Peyer's patch (tissue), 4 donors: Measurements from ENCODE around the gene MEX3B. TPM values are rescaled to one million over a fixed set of nuclear protein-coding genes. Genes with fewer than 3 reads are reported as not detected.

Experiments used
- DNase-seq, 3 donors: peaks; one replicate each; pipeline ENCODE4 v3.0.0-alpha.2; 2017 to 2019
- H3K27ac ChIP-seq, 4 donors: fragments of 200-600 bp; sonication (generic); one replicate each; pipeline ENCODE4 v1.5.1; 2016 to 2019
- H3K27me3 ChIP-seq, 2 donors: fragments of 200-600 bp; sonication (generic); one replicate each; pipeline ENCODE4 v1.5.1; 2019
- H3K36me3 ChIP-seq, 3 donors: fragments of 200-600 bp; sonication (generic); one replicate each; pipeline ENCODE4 v1.5.1; 2016 to 2019
- H3K4me1 ChIP-seq, 4 donors: fragments of 200-600 bp; sonication (generic); one replicate each; pipeline ENCODE4 v1.5.1; 2016 to 2019
- H3K4me3 ChIP-seq, 4 donors: fragments of 200-600 bp; sonication (generic); 1 replicate in 3 of 4; 2 replicates in 1 of 4; pipeline ENCODE4 v1.5.1; 2016 to 2019; ENCODE audit warnings: mild to moderate bottlenecking in 1 of 4
- H3K9me3 ChIP-seq, 4 donors: fragments of 200-600 bp; sonication (generic); one replicate each; pipeline ENCODE4 v1.5.1; 2016 to 2019; ENCODE audit warnings: mild to moderate bottlenecking in 1 of 4
- POLR2A ChIP-seq, 2 donors: fragments of 450-650 bp; IDR thresholded peaks; one replicate each; pipeline ENCODE4 v1.5.1; 2017; ENCODE audit warnings: antibody characterized with exemption in 2 of 2, mild to moderate bottlenecking in 2 of 2, moderate library complexity in 2 of 2
- total RNA-seq, 4 donors: library from RNA; depleted of rRNA; stranded (reverse); fragments of >200 nt; gene quantifications; one replicate each; pipeline ENCODE4 v1.1.0, GENCODE V29; 2016
- TF ChIP-seq, protein P1 (sequence below), 6 experiments: fragments of 450-650 bp in 4 of 6; fragments of 200-600 bp in 2 of 6; sonication (generic) in 1 of 6; IDR thresholded peaks; one replicate each; pipeline ENCODE4 v1.5.1; 2017 to 2019; ENCODE audit warnings: antibody characterized with exemption in 6 of 6, mild to moderate bottlenecking in 3 of 6, moderate library complexity in 1 of 6

The MEX3B gene
- total RNA-seq, 4 donors from 2014 or later = 0.40 to 1.7 (median 1.1) TPM; not detected in 1

GRCh38 chr15:82058026-82058425, 12.2 kb upstream of the MEX3B start:
- TF ChIP-seq, protein P1, sequence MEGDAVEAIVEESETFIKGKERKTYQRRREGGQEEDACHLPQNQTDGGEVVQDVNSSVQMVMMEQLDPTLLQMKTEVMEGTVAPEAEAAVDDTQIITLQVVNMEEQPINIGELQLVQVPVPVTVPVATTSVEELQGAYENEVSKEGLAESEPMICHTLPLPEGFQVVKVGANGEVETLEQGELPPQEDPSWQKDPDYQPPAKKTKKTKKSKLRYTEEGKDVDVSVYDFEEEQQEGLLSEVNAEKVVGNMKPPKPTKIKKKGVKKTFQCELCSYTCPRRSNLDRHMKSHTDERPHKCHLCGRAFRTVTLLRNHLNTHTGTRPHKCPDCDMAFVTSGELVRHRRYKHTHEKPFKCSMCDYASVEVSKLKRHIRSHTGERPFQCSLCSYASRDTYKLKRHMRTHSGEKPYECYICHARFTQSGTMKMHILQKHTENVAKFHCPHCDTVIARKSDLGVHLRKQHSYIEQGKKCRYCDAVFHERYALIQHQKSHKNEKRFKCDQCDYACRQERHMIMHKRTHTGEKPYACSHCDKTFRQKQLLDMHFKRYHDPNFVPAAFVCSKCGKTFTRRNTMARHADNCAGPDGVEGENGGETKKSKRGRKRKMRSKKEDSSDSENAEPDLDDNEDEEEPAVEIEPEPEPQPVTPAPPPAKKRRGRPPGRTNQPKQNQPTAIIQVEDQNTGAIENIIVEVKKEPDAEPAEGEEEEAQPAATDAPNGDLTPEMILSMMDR (IDR thresholded peaks at IDR 0.05) = no peak
- TF ChIP-seq POLR2A (IDR thresholded peaks at IDR 0.05) = no peak
- Histone ChIP-seq H3K27me3 (peaks cover 0 to 4% of the 10 kb centered on the region in 2 donors), H3K4me3 (no peak overlapping the region)

GRCh38 chr15:82056958-82057823, 11.4 kb upstream of the MEX3B start:
- Histone ChIP-seq H3K9me3 (no peaks in the 10 kb centered on the region), H3K36me3 (no peaks in the 10 kb centered on the region), H3K27me3 (peaks cover 0 to 4% of the 10 kb centered on the region in 2 donors), H3K4me1 (no peaks in the 10 kb centered on the region), H3K27ac (no peak overlapping the region), H3K4me3 (no peak overlapping the region)
- TF ChIP-seq, protein P1 (IDR thresholded peaks at IDR 0.05) = no peak
- TF ChIP-seq POLR2A (IDR thresholded peaks at IDR 0.05) = no peak
- no peak for DNase-seq

More at GRCh38 chr15:82058026-82058425, 12.2 kb upstream of the MEX3B start:
- H3K27ac ChIP-seq = no peak overlapping the region
- no peaks in the 10 kb centered on the region for H3K4me1 ChIP-seq
- no peak for DNase-seq
- no peaks in the 10 kb centered on the region for H3K9me3 ChIP-seq
- no peaks in the 10 kb centered on the region for H3K36me3 ChIP-seq

GRCh38 chr15:82052751-82053150, 6.9 kb upstream of the MEX3B start:
- no peaks in the 10 kb centered on the region for H3K9me3 ChIP-seq

GRCh38 chr15:82051664-82052063, 5.8 kb upstream of the MEX3B start:
- peaks cover 0 to 7% (median 2%) of the 10 kb centered on the region in 4 donors for H3K4me1 ChIP-seq
- H3K4me3 ChIP-seq = no peak overlapping the region
- no peak for DNase-seq
- peaks cover 0 to 4% of the 10 kb centered on the region in 2 donors for H3K27me3 ChIP-seq
- H3K9me3 ChIP-seq = no peaks in the 10 kb centered on the region
- H3K27ac ChIP-seq = no peak overlapping the region
- H3K36me3 ChIP-seq = no peaks in the 10 kb centered on the region
- TF ChIP-seq, protein P1 (IDR thresholded peaks at IDR 0.05) = no peak
- TF ChIP-seq POLR2A (IDR thresholded peaks at IDR 0.05) = no peak

More at GRCh38 chr15:82052751-82053150, 6.9 kb upstream of the MEX3B start:
- no peak for DNase-seq
- Histone ChIP-seq H3K4me3 (no peak overlapping the region), H3K4me1 (no peaks in the 10 kb centered on the region), H3K27me3 (peaks cover 0 to 4% of the 10 kb centered on the region in 2 donors), H3K27ac (no peak overlapping the region), H3K36me3 (no peaks in the 10 kb centered on the region)
- no peak for TF ChIP-seq POLR2A (IDR thresholded peaks at IDR 0.05)
- TF ChIP-seq, protein P1 (IDR thresholded peaks at IDR 0.05) = no peak

GRCh38 chr15:82048811-82049210, 3.0 kb upstream of the MEX3B start:
- no peaks in the 10 kb centered on the region for H3K36me3 ChIP-seq
- H3K9me3 ChIP-seq = no peaks in the 10 kb centered on the region
- peaks cover 0 to 2% of the 10 kb centered on the region in 2 donors for H3K27me3 ChIP-seq
- H3K4me3 ChIP-seq = no peak overlapping the region
- TF ChIP-seq POLR2A (IDR thresholded peaks at IDR 0.05) = no peak
- TF ChIP-seq, protein P1 (IDR thresholded peaks at IDR 0.05) = no peak
- DNase-seq = no peak
- H3K27ac ChIP-seq = no peak overlapping the region
- peaks cover 0 to 16% (median 5%) of the 10 kb centered on the region in 4 donors for H3K4me1 ChIP-seq
